Measurements from ENCODE around the gene POU2AF3.

Gene POU2AF3

DNA sequence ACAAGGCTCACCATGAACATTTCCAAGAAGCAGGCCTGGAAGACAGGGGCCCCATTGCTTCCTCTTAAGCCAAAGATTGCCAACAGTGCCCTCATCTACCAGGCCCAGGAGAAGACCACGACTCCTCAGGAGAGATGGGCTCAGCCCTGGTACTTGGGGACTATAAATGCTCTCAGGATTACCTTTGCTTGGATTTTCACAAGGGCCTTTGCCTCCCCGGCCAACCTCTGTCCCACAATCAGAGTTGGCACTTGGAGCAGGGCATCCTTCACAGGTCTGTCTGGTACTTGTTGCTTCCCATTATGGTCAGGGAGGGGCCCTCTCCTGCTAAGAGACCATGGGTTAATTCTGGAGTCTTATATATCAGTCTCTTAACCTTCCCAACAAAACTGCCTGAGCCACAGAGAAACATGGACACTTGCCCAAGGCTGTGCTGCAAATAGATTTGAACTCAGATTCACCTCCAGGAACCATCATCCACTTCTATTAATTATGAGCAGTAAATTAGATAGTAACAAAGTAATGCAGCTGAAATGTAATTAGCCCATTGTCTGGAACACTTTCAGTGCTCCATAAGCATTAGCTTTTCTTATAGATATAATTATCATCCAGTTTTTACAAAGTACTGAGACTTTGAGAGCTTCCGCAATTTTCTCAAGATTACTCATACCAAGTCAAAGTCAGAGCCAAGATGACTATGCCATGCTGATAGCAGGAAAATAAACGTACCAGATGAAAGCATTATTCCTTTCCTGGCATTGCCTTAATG, 33.5 kb downstream of the POU2AF3 start:
- TF ChIP-seq, protein P1, sequence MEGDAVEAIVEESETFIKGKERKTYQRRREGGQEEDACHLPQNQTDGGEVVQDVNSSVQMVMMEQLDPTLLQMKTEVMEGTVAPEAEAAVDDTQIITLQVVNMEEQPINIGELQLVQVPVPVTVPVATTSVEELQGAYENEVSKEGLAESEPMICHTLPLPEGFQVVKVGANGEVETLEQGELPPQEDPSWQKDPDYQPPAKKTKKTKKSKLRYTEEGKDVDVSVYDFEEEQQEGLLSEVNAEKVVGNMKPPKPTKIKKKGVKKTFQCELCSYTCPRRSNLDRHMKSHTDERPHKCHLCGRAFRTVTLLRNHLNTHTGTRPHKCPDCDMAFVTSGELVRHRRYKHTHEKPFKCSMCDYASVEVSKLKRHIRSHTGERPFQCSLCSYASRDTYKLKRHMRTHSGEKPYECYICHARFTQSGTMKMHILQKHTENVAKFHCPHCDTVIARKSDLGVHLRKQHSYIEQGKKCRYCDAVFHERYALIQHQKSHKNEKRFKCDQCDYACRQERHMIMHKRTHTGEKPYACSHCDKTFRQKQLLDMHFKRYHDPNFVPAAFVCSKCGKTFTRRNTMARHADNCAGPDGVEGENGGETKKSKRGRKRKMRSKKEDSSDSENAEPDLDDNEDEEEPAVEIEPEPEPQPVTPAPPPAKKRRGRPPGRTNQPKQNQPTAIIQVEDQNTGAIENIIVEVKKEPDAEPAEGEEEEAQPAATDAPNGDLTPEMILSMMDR (IDR thresholded peaks at IDR 0.05): no peak

DNA sequence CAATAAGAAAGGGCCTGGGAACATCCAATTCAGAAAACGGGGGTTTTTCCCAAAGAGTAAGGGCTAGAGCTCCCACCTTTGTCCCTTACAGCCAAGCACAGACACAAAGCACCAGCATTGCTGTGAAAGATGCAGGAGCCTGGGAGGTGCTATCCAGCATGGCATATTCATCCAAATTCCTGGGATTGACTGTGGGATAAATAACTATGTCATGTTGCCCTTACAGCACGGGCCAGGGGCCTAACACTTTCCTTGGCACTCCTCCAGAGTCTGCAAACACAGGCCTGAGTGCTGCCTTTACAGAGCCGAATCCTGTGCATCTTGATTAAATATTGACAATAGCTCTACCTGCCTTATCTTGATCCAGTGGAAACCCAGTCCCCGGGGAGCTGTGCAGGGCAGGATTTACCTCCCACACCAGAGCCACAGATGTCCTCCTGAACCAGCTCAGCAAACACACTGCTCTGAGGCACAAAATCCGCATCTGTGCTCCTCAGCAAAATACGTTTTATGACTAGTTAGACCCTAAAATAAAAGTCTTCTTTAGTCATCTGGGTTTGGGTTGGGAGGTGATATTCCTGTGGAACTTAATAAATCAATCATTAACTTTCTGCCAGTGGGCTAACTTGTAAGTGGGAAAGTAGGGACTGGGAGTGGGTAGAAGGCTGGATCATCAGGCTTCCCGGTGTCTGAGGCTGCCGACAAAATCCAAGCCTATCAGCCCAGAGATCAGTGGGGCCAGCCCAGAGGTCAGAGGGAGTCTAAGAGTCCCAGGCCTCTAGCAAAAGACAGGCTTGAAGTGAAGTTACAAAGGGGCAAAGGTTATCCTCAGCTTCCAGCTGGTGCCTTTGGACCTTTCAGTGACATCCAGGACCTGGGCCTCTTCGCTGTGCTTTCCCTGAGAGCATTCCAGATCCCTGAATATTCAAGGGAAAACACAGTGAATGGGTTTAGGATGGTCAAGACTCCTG, 36.5 kb downstream of the POU2AF3 start:
- Histone ChIP-seq H3K4me1 (ENCODE audit: control insufficient read depth in 1 of 2, insufficient read depth in 1 of 2, low read depth in 1 of 2, low read length in 1 of 2) (no peaks in the 10 kb centered on the region), H3K27me3 (no peaks in the 10 kb centered on the region), H3K9me3 (no peaks in the 10 kb centered on the region), H3K27ac (no peak overlapping the region), H3K36me3 (no peaks in the 10 kb centered on the region), H3K4me3 (ENCODE audit: low read depth in 1 of 2, low read length in 1 of 2) (no peak overlapping the region)
- TF ChIP-seq, protein P1 (IDR thresholded peaks at IDR 0.05): no peak

More for the DNA sequence above, 33.5 kb downstream of the POU2AF3 start:
- Histone ChIP-seq H3K36me3 (no peaks in the 10 kb centered on the region), H3K27ac (no peak overlapping the region), H3K9me3 (no peaks in the 10 kb centered on the region), H3K27me3 (no peaks in the 10 kb centered on the region), H3K4me1 (ENCODE audit: control insufficient read depth in 1 of 2, insufficient read depth in 1 of 2, low read depth in 1 of 2, low read length in 1 of 2) (no peaks in the 10 kb centered on the region), H3K4me3 (ENCODE audit: low read depth in 1 of 2, low read length in 1 of 2) (no peak overlapping the region)

DNA sequence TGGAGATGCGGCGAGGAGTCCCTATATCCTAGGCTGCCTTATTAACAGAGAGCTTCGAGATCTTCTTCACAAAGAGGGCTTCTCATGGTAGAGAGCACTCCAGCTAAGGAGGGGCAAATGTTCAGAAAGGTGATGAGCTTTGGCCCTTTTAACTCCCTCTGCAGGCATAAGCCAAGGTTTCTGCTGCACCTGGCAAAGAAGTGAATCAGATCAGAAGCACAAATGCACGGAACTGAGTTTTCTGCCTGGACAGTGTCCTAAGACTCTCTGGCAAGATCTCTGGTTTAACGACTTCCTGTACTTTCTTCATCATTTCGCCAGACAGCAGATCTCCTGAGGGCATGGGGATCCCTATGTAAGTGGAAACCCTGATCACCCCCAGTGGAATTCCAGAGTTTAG, 37.2 kb downstream of the POU2AF3 start:
- no peak overlapping the region for H3K27ac ChIP-seq
- no peaks in the 10 kb centered on the region for H3K27me3 ChIP-seq
- H3K36me3 ChIP-seq: no peaks in the 10 kb centered on the region
- TF ChIP-seq, protein P1 (IDR thresholded peaks at IDR 0.05): no peak
- H3K9me3 ChIP-seq: no peaks in the 10 kb centered on the region
- H3K4me1 ChIP-seq (ENCODE audit: control insufficient read depth in 1 of 2, insufficient read depth in 1 of 2, low read depth in 1 of 2, low read length in 1 of 2): no peaks in the 10 kb centered on the region
- H3K4me3 ChIP-seq (ENCODE audit: low read depth in 1 of 2, low read length in 1 of 2): no peak overlapping the region

DNA sequence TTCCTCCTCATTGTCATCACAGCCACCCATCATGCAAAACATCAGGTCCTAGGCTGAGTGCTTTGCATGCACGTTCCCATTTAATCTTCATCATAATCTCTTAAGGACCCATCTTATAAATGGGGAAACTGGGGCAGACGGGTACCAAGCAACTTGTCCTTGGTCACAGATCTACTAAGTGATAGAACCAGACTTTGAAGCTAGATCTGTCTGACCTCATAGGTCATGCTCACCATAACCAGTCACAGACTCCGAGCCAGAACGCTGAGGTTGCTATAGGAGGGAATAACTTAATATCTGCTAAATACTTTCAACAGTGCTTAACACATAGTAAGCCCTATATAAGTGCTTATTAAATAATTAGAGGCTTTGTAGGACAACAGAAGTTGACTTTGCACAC, 37.7 kb downstream of the POU2AF3 start:
- H3K4me1 ChIP-seq (ENCODE audit: control insufficient read depth in 1 of 2, insufficient read depth in 1 of 2, low read depth in 1 of 2, low read length in 1 of 2): no peaks in the 10 kb centered on the region
- no peak overlapping the region for H3K27ac ChIP-seq
- no peaks in the 10 kb centered on the region for H3K36me3 ChIP-seq
- H3K4me3 ChIP-seq (ENCODE audit: low read depth in 1 of 2, low read length in 1 of 2): no peak overlapping the region
- no peaks in the 10 kb centered on the region for H3K27me3 ChIP-seq
- H3K9me3 ChIP-seq: no peaks in the 10 kb centered on the region
- TF ChIP-seq, protein P1 (IDR thresholded peaks at IDR 0.05): no peak

DNA sequence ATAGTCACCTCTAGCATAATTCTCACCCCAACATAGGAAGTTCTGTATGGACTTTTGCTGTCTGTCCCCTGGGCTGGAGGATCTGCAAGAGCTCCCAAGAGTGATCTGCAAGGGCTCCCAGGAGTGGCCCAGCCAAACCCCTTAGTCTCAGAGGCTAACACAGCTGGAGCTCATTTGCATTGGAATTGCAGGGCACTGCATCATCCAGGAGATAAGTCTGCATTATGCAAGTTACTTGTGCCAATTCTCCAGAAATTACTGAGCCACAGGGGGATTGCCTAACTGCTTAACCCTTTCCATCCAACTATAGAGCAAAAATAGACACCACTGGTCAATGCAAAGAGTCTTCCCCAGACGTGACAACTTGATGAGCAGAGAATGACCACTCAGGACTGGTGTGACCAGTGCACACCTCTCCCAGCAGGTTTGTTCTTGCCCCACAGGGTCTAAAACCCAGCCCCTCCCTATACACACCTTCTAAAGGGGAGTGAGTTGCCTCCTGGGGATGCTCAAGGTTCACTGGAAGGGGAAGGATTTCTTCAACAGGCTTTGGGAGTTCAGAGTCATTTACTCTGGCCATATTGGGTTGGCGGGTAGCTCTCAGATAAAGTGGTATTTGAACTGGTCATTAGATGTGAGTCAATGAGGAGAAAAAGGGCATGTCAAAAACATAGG, 38.4 kb downstream of the POU2AF3 start:
- Histone ChIP-seq H3K9me3 (no peaks in the 10 kb centered on the region), H3K36me3 (no peaks in the 10 kb centered on the region), H3K4me3 (ENCODE audit: low read depth in 1 of 2, low read length in 1 of 2) (no peak overlapping the region), H3K27me3 (no peaks in the 10 kb centered on the region), H3K27ac (no peak overlapping the region), H3K4me1 (ENCODE audit: control insufficient read depth in 1 of 2, insufficient read depth in 1 of 2, low read depth in 1 of 2, low read length in 1 of 2) (no peaks in the 10 kb centered on the region)
- TF ChIP-seq, protein P1 (IDR thresholded peaks at IDR 0.05): no peak

All from neutrophil (primary cell).